BE2C (cell line): Measurements from ENCODE around the gene NR2C2.

Experiments used
- DNase-seq: peaks from one replicate; pipeline ENCODE4 v3.0.0-alpha.2; 2020
- H3K27me3 ChIP-seq: fragments of 250-450 bp; sonication (Bioruptor Pico); 2 replicates; pipeline ENCODE4 v1.5.1; 2020; ENCODE audit warnings: mild to moderate bottlenecking
- H3K36me3 ChIP-seq: fragments of 250-450 bp; sonication (Bioruptor Pico); 2 replicates; pipeline ENCODE4 v1.5.1; 2020; ENCODE audit warnings: mild to moderate bottlenecking
- H3K4me1 ChIP-seq: fragments of 250-450 bp; sonication (Bioruptor Pico); 2 replicates; pipeline ENCODE4 v1.5.1; 2020
- H3K4me3 ChIP-seq: 2 replicates; pipeline ENCODE4 v1.5.1; 2011; ENCODE audit warnings: low read depth, low read length
- H3K9me3 ChIP-seq: fragments of 250-450 bp; sonication (Bioruptor Pico); 2 replicates; pipeline ENCODE4 v1.5.1; 2020
- CTCF ChIP-seq: IDR thresholded peaks from 2 replicates; pipeline ENCODE4 v1.5.1; 2012; ENCODE audit warnings: mild to moderate bottlenecking, low read depth, low read length

The NR2C2 gene

GRCh38 chr3:15094187-15094875, 146.9 kb downstream of the NR2C2 start:
- Histone ChIP-seq H3K4me1 (no peaks in the 10 kb centered on the region), H3K27me3 (no peaks in the 10 kb centered on the region), H3K9me3 (no peaks in the 10 kb centered on the region), H3K4me3 (no peak overlapping the region), H3K36me3 (no peaks in the 10 kb centered on the region)
- DNase-seq: no peak
- no peak for TF ChIP-seq CTCF

- no peak for DNase-seq
- TF ChIP-seq CTCF: no peak
These were observed 148.7 kb downstream of the NR2C2 start for GRCh38 chr3:15096046-15096445.

GRCh38 chr3:15097891-15098290, 150.5 kb downstream of the NR2C2 start:
- Histone ChIP-seq H3K27me3 (no peaks in the 10 kb centered on the region), H3K9me3 (no peaks in the 10 kb centered on the region), H3K4me1 (no peaks in the 10 kb centered on the region), H3K4me3 (peak overlapping the region; percentile 93), H3K36me3 (no peaks in the 10 kb centered on the region)
- no peak for TF ChIP-seq CTCF
- DNase-seq: no peak

More at GRCh38 chr3:15096046-15096445, 148.7 kb downstream of the NR2C2 start:
- Histone ChIP-seq H3K27me3 (no peaks in the 10 kb centered on the region), H3K9me3 (no peaks in the 10 kb centered on the region), H3K4me3 (no peak overlapping the region), H3K4me1 (no peaks in the 10 kb centered on the region), H3K36me3 (no peaks in the 10 kb centered on the region)
